ENCODE data around the gene NR2F6.

DNA sequence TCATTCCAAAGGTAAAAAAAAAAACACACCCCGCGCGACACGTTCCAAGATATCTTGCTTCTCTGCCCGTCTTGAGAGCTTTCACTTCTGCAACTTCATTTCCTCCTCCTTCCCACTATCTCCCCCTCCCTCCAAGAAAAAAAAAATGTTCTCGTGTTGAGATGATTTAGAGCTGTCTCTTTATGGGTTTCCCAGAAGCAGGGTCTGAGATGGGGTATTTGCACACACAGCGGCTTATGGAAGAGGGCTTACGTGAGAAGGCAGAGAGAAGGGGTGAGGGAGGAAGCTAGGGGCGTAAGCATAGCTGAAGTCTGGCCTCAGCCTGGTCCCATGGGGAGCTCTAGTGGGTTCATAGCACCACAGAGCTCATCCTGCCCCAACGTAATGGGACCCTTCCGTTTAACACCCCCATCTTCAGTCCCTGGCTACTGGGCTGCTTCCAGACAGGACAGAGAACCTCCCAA lies 61.8 kb downstream of the NR2F6 start:
- TF ChIP-seq, protein P1, sequence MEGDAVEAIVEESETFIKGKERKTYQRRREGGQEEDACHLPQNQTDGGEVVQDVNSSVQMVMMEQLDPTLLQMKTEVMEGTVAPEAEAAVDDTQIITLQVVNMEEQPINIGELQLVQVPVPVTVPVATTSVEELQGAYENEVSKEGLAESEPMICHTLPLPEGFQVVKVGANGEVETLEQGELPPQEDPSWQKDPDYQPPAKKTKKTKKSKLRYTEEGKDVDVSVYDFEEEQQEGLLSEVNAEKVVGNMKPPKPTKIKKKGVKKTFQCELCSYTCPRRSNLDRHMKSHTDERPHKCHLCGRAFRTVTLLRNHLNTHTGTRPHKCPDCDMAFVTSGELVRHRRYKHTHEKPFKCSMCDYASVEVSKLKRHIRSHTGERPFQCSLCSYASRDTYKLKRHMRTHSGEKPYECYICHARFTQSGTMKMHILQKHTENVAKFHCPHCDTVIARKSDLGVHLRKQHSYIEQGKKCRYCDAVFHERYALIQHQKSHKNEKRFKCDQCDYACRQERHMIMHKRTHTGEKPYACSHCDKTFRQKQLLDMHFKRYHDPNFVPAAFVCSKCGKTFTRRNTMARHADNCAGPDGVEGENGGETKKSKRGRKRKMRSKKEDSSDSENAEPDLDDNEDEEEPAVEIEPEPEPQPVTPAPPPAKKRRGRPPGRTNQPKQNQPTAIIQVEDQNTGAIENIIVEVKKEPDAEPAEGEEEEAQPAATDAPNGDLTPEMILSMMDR (IDR thresholded peaks at IDR 0.05; ENCODE audit: insufficient read depth, low read depth, low read length) = no peak
- TF ChIP-seq EZH2 (IDR thresholded peaks at IDR 0.05; ENCODE audit: insufficient read depth, low read length) = no peak

All from astrocyte (in vitro differentiated cells and primary cell).